ENCODE data around the gene MAPK10.

- TF ChIP-seq CTCF (optimal IDR thresholded peaks at IDR 0.05 in 1 of 3, IDR thresholded peaks at IDR 0.05 in 1 of 3, conservative IDR thresholded peaks at IDR 0.05 in 1 of 3; ENCODE audit: extremely low read depth in 1 of 3, insufficient read depth in 2 of 3, low read length in 3 of 3), result no peak
- no peak for TF ChIP-seq EZH2 (IDR thresholded peaks at IDR 0.05; ENCODE audit: low read length)
Measured at GRCh38 chr4:86089781-86090323, 270.0 kb downstream of the MAPK10 start.

Measured in keratinocyte (primary cell).